GM19043 (cell line): Measurements from ENCODE around the gene RTTN.

Source experiments
- ATAC-seq: cut with Tn5 transposase; IDR thresholded peaks from one replicate; pipeline ENCODE4 v1.9.1; 2021; ENCODE audit warnings: low read depth; ENCODE audit not compliant: unreplicated experiment

Gene RTTN

DNA sequence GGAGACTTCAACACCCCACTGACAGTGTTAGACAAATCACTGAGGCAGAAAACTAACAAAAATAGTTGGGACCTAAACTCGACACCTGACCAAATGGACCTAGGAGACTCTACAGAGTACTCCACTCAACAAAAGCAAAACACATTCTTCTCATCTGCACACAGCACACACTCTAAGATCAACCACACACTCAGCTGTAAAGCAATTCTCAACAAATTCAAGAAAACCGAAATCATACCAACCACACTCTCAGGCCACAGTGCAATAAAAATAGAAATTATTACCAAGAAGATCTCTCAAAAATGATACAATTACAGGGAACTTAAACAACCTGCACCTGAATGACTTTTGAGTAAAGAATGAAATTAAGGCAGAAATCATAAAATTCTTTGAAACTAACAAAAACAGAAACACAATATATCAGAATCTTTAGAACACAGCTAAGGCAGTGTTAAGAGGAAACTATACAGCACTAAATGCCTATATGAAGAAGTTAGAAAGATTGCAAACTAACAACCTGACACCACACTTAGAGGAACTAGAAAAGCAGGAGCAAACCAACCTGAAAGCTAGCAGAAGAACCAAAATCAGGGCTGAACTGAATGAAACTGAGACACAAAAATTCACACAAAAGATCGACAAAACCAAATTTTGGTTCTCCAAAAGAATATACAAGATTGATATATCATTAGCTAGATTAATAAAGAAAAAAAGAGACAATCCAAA is 46.3 kb downstream of the RTTN start:
- peak; percentile 78 for ATAC-seq

GRCh38 chr18:70156886-70157285 is 48.6 kb downstream of the RTTN start:
- no peak for ATAC-seq

- ATAC-seq: no peak
Observed at GRCh38 chr18:70154591-70155194, 50.8 kb downstream of the RTTN start.

DNA sequence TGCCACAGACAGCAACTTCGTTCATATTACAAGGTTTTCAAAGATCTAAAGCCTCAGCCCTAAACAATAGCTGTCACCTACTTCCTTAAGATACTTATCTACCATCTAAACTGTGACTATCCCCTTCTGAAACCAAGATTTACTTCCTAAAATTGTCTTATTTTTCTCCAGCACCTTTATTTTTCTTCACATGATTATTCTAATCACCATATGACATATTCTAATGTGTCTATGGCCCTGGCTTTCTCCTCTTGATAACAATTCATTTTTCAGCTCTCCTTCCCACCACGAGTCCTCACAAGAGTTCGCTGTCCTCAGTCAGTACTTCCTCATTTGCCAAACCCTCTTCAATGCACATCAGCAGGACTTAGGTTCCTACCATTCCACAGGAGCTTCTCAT is 53.9 kb downstream of the RTTN start:
- no peak for ATAC-seq

DNA sequence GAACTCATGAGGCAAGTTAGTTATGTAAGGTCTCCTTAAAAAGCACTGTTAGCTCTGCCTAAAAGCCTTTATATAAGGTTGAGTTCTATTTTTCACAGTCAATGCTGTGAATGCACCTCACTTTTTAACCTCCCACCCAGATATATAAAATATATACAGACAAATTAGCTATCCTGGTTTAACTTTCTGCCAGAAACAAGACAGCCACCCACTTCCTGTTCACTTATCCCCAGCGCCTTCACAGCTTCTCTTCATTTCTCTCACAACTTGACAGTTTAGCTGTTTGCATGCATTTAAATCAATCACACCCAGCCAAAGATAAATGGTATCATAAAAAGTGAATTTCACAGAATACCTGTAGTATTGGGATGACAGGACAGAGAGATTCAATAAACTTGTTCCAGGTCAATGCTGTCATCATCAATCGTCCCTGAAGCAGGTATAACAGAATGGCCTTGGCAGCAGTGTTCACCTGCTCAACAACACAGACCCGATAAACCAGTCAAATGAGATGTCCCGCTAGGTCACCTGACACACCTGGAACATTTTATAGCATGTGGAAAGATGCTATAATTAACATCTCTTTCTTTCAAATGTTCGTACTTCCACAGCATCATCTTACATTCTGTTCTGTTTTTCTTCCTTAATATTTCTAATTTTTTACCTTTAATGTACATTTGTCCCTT is 55.7 kb downstream of the RTTN start:
- ATAC-seq: no peak

- ATAC-seq: no peak
Observed at GRCh38 chr18:70149156-70149555, 56.3 kb downstream of the RTTN start.

GRCh38 chr18:70148039-70148938 is 57.2 kb downstream of the RTTN start:
- no peak for ATAC-seq

DNA sequence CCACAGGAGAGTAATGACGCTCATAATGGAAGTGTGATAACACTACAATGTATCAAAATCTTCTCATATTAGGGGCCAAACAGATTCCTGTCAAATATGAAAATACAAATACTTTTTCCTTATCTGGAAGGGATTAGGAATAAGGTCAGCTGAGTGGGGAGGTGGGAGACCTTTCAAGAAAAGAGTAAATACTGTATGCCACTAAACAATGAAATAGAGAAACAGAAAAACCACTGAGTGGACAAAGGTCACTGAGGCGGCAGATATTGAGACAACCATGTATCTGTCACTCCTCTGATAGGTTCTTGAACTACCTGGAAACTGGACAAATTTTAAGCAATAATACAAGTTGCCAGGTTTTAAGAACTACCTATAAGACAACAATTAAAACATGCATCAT is 59.3 kb downstream of the RTTN start:
- ATAC-seq: no peak

- no peak for ATAC-seq
Observed at GRCh38 chr18:70142001-70142400, 63.5 kb downstream of the RTTN start.

DNA sequence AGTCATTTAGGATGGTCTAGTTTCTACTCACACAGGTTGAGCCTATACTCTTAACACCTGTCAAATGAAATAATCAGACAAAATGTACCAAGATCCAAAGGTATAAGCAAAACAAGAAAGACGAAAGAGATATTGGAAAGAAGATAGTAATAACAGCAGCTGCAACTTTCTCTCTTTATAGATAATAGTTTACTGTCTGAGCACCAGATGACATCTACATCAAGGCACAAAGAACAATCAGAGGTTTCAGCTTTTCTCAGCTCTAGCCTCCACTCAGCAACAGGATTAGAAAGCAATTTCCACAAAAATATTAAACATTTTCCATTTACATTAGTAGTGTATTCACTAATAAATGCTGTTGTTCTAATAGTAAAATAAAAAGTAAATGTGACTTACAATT is 66.3 kb downstream of the RTTN start:
- ATAC-seq: no peak

- ATAC-seq: no peak
Observed at GRCh38 chr18:70135604-70136003, 69.9 kb downstream of the RTTN start.

GRCh38 chr18:70132999-70133398 is 72.5 kb downstream of the RTTN start:
- no peak for ATAC-seq

DNA sequence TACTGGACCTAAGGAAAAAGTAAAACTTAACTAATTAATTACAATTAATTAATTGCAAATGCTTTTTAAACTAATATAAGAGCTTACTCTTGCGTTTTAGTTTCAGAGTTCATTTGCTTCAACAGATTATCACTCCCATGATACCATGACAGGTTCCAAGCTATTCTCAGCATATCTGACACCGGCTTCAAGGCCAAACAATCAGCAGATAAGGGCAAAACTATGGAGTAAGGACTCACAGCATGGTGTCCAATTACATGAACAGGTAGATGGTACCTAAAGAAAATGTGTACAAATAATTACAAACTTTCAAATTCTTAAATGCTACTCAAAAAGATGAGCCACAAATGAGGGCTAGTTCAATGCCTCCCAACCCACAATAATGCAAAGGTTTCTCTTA is 77.2 kb downstream of the RTTN start:
- ATAC-seq: no peak

GRCh38 chr18:70127359-70127758 is 78.1 kb downstream of the RTTN start:
- ATAC-seq: no peak

DNA sequence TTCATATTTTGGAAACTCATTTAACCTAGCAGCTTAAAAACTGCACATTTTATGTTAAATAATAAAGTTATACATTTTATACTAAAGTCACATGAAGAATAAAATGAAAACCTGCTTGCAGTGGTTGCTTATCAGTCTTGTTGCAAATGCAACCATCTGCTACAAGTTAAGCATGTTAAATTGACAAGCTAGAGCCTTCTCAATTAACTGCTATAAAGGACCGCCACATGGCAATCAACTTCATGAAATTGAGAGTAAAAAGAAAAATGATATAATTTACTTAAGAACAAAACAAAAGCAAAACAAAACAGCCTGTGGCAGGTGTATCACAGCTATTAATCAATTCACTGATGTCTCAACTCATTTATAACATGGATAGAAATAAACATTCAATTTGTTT is 78.7 kb downstream of the RTTN start:
- ATAC-seq: no peak

DNA sequence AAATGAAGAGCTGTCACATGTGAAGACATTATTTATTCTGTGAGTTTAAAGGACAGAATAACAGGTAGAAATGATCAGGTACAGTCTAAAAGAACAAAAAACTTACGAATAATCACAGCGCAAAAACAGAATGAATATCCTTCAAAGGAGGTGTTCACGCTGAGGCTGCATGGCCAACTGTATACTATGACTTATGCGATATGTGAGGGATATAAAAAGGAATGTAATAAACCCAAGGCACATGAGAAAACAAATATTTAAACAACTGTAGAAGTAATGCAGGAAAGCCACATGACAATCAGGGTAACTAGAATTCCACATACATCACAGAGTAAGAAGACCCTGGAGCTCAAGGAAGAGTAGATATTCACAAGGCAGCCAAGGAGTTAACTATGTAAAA is 81.3 kb downstream of the RTTN start:
- ATAC-seq: no peak

DNA sequence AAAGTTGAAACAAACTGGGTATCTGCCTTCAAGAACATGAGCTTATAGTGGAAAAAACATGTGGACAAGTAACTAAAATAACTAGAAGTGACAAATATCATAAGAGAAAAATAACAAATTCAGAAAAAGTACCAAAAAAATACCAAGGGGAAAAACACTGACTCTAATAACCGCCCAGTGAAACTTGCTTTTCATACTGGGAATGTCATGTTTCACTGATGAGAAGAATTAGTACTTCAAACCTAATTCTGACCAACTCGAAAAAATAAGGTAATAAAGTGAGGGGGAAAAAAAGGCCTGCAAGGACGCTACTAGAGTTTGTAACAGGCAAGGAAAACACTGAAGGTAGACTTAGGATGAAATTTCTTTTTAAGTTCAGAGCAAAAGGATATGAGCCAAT is 83.6 kb downstream of the RTTN start:
- ATAC-seq: no peak

DNA sequence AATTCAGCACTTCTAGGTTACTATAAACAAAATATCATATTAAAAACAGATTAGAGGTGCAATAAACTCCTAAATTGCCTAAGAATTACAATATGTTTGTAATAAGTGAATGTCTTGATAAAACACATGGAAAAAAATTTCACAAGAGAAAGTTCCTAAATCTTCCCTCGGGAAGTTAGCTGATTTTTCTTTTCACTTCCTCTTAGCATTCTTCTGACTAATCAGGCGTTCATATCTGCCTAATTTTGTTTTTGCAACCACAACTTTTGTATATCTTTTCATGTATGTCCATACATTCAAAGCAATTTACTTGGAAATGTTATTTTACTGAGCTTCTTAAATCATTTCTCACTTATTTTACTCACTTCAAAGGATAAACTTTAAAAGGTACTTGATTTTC is 88.5 kb downstream of the RTTN start:
- ATAC-seq: no peak

GRCh38 chr18:70113511-70113910 is 92.0 kb downstream of the RTTN start:
- no peak for ATAC-seq

- no peak for ATAC-seq
Observed at GRCh38 chr18:70110678-70111077, 94.8 kb downstream of the RTTN start.

GRCh38 chr18:70107091-70107490 is 98.4 kb downstream of the RTTN start:
- no peak for ATAC-seq
